ENCODE measurements around the gene SLC17A7.
A peak's percentile ranks its signal among the peaks of the same experiment; 100 is the strongest.
"Not testable (repeated sequence)": the region's sequence is repeated elsewhere in the genome, so short reads cannot be mapped to it uniquely, and the experiment has no call there.

Gene SLC17A7

GRCh38 chr19:49475191-49475917 is 34.0 kb upstream of the SLC17A7 start:
- H3K4me3 ChIP-seq (replicated peaks; ENCODE audit: low read depth, low read length), result no peak overlapping the region
- DNase-seq (ENCODE audit: extremely low read depth, low read depth), result no peak
- TF ChIP-seq CTCF (IDR thresholded peaks at IDR 0.05; ENCODE audit: low read depth, low read length, missing control alignments), result no peak

- H3K4me3 ChIP-seq (replicated peaks; ENCODE audit: low read depth, low read length), result peak overlapping the region; percentile 61
- DNase-seq (ENCODE audit: extremely low read depth, low read depth), result no peak
- no peak for TF ChIP-seq CTCF (IDR thresholded peaks at IDR 0.05; ENCODE audit: low read depth, low read length, missing control alignments)
Observed at GRCh38 chr19:49474542-49474924, 33.2 kb upstream of the SLC17A7 start.

GRCh38 chr19:49473868-49474541 is 32.7 kb upstream of the SLC17A7 start, which contains the start of gene FLT3LG:
TSS of gene FLT3LG (plus strand) at chr19:49474215. CDS start at chr19:49474640, 425 bp downstream.
- no peak for DNase-seq (ENCODE audit: extremely low read depth, low read depth)
- peak; percentile 98 for TF ChIP-seq CTCF (IDR thresholded peaks at IDR 0.05; ENCODE audit: low read depth, low read length, missing control alignments)
- peak within 1 kb of the TSS; percentile 61 for H3K4me3 ChIP-seq (replicated peaks; ENCODE audit: low read depth, low read length)

- peak overlapping the region; percentile 61 for H3K4me3 ChIP-seq (replicated peaks; ENCODE audit: low read depth, low read length)
- DNase-seq (ENCODE audit: extremely low read depth, low read depth), result not testable (repeated sequence)
Observed at GRCh38 chr19:49473501-49473867, 32.2 kb upstream of the SLC17A7 start.

- TF ChIP-seq CTCF (IDR thresholded peaks at IDR 0.05; ENCODE audit: low read depth, low read length, missing control alignments), result no peak
- H3K4me3 ChIP-seq (replicated peaks; ENCODE audit: low read depth, low read length), result no peak overlapping the region
- no peak for DNase-seq (ENCODE audit: extremely low read depth, low read depth)
Observed at GRCh38 chr19:49472936-49473335, 31.6 kb upstream of the SLC17A7 start.

- no peak for TF ChIP-seq CTCF (IDR thresholded peaks at IDR 0.05; ENCODE audit: low read depth, low read length, missing control alignments)
- no peak for DNase-seq (ENCODE audit: extremely low read depth, low read depth)
- H3K4me3 ChIP-seq (replicated peaks; ENCODE audit: low read depth, low read length), result no peak overlapping the region
Observed at GRCh38 chr19:49470615-49470978, 29.3 kb upstream of the SLC17A7 start.

- TF ChIP-seq CTCF (IDR thresholded peaks at IDR 0.05; ENCODE audit: low read depth, low read length, missing control alignments), result peak; percentile 22
- H3K4me3 ChIP-seq (replicated peaks; ENCODE audit: low read depth, low read length), result no peak overlapping the region
- no peak for DNase-seq (ENCODE audit: extremely low read depth, low read depth)
Observed at GRCh38 chr19:49469828-49470614, 28.7 kb upstream of the SLC17A7 start.
